LoVo (cell line): ENCODE results near the gene DNAJC17.

Experiments
- DNase-seq: peaks from one replicate; pipeline ENCODE4 v3.0.0-alpha.2; 2016; ENCODE audit warnings: low spot score

DNAJC17 gene

DNA sequence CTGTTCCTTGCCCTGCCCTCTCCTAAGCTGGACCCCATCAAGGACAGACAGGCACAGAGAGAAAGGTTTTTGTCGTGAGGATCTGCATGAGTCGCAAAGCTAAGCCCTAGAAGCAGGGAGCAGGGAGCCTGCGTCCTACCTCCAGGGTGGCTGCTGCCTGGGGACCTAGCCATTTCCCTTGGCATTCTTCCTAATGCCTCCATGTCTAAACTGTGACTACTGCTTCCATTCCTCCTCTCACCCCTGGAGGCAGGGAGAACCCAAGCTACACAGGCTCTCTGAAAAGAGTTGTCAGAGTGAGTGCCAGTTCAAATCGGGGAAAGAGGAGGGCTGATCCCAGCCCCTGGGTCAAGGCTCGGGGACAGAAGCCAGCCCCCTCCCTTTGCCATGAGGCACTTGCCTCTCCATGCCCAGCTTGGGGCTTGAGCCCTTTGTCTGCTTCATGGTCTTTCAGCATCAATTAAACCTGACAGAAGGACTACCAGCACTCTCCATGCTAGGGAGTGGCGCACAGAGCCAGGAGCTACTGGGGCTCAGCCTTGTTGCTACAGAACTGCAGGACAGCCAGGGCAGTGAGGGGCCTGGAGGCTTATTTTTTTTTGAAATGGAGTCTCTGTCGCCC, 41.0 kb downstream of the DNAJC17 start:
- DNase-seq, result no peak

DNA sequence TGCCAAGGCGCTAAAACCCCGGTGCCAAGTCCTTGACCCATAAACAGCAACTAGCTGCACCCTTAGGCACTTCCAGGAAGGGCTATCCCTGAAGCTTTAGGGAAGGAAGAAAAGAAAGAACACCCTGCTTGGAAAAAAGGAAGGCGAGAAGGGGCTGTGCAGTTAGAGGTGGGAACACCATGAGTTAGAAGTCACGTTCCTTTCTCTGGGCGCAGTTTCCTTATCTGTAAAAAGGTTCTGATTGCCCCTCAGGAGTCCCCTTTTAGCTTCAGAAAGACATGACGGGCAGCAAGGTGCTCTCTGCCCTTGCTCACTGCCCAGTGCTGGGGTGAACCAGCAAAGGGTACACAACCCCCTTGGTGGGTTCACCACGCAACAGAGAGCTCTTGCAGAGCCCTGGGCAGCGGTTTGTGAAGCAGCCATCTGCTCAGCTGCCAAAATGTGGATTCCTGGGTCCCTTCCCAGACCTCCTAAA, 42.6 kb downstream of the DNAJC17 start:
- DNase-seq, result no peak

GRCh38 chr15:40763801-40764628, 43.3 kb downstream of the DNAJC17 start, which contains the start of gene GCHFR:
GCHFR (plus strand) TSS chr15:40764068; CDS start chr15:40764181, 113 bp downstream.
- peak; percentile 89 for DNase-seq

DNA sequence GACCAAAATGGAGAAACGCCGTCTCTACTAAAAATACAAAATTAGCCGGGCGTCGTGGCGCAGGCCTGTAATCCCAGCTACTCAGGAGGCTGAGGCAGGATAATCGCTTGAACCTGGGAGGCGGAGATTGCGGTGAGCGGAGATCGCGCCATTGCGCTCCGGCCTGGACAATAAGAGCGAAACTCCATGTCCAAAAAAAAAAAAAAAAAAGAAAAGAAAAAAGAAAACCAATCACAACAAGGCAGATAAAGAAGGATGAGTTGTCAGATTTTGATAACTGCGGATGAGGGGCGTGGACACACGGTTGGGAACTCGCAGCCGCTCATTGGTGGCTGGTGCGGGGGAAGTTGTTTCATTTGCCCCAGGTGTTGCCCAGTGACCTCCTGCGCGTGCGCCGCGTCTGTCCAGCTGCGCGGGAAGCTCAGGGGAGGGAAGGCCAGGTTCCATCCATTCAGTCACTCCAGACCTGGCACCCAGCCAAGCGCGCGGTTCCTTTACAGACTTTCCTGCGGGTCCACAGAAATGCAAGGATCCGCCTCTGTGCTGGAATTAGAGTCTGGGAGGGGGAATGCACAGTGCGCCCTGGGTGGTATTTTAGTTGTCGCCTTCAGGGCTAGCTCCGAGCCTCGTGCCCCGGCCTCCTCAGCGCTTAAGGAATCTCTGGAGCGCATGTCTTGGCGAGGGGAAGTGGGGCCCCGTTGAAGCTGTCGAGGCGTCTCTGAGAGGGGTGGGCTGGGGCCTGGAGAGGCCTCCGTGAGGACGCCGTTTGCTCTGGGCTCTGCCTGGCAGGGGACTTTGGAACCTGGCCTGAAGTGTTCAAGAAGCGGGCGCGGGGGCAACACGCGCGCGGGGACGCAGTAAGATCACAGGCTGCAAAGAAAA, 44.1 kb downstream of the DNAJC17 start:
- peak; percentile 85 for DNase-seq

DNA sequence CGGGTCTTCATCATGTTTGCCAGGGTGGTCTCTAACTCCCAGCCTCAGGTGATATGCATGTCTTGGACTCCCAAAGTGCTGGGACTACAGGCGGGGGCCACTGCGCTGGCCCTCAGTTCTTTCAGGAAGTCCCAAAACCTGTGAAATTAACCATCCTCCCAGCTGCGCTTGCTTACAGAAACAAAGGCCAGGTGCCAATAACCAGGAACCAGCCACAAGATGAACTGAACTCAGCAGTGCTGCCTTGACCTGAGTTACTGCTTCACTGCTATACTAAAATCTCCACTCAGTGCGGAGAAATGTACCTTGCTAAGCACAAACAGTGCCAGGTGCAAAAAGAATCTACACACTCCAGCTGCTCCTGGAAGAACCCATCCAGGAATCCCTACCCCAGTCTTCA, 47.3 kb downstream of the DNAJC17 start:
- DNase-seq, result no peak

DNA sequence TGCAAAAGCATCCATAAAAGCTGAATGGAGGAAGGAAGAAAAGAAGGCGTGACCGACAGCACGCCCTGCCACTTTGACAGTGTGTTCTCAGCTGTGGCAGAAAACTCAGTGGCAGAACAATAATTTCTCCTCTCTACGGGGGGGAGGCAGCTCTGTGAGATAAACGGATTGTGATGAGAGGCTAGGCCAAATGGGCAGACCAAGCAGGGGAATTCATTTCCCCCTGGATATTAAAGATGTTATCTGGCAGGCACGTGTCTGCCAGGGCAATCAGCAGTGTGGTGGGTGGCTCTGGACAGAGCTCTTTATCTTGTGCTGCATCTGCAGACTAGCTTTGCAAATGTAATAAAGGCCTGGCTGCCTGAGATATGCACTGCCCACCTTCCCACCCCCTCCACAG, 50.3 kb downstream of the DNAJC17 start:
- no peak for DNase-seq

GRCh38 chr15:40755812-40756208, 51.5 kb downstream of the DNAJC17 start:
- no peak for DNase-seq

DNA sequence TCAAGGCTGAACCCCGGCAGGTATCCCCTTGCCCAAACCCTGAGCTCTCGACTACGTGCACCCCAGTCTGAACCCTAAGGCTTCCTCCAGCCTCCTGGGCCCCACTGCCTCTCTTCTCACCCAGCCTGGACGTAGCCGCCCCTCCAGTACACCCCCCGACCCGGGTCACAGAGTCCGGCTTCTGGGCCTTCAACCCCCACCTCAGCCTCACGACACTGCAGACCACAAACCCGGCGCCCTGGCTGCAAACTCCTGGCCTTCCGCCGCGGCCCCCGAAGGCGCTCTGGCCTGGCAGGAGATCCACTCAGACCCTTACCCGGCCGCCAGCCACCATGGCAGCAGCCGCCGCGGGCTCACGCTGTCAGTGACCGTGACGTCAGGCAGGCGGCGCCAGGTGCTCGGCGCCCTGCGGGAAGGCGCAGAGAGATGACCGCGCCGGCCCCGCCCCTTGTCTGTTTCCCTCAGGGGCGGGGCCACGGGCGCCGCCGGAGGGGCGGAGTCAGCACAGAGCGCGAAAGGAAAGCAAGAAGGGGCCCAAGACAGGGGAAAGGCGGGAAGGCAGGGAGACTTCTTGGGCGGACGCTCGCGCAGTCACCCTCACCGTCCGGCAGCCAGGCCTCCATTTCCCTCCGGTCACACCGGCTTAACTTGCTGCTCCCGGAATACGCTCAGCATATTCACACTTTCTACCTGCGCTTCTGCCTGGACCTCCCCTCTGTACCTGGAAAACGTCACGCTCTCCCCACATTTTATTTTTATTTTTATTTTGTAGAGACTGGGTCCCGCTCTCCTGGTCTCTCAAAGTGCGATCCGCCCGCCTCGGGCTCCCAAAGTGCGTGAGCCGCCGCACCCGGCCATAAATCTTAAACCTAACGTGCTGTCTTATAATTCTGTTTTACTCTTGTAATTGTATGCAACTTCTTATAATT, 52.1 kb downstream of the DNAJC17 start, which contains the start of gene RMDN3:
Gene RMDN3, minus strand, starts transcription at position 372 of the 929 bp plus-strand sequence. CDS start 471 bp downstream, outside the sequence.
- peak; percentile 99 for DNase-seq

- DNase-seq, result no peak
Measured at GRCh38 chr15:40754574-40754882, 52.7 kb downstream of the DNAJC17 start.

DNA sequence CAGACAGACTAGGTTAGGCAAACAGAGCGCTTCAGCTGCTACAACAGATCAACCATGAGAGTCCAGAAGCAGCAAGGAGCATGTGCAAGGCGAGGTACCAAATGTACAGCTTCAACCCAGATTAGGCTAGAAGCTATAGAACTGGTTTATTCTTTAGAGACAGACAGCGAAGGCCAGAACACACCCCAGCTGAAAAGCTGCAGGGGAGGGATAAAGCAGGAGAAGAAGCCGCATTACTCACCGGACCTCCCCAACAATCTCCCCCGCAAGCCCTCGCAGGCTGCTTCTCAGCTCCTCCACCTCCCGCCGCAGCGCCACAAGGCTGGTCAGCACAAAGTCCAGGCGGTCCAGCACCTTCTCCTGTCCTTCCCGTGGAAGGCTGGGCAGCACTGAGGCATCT, 55.5 kb downstream of the DNAJC17 start:
- no peak for DNase-seq

DNA sequence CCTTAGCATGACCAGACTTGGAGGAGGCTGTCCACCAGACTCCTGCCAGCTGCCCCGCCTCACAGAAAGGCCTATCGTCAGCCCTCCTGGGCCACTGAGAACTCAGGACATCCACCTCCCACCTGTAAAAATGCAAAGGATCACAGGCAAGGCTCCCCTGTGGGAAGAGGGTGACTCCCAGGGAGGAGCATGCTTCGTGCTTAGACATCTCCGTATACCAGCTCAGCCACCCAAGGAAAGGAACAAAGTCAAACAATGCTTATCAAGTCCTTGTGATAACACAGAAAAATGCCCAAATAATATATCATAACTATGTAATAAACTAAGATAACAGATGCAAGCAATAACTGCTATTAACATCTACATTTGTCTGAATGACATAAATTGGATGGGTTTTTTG, 56.4 kb downstream of the DNAJC17 start:
- no peak for DNase-seq

- DNase-seq, result no peak
Measured at GRCh38 chr15:40749151-40749630, 58.1 kb downstream of the DNAJC17 start.

DNA sequence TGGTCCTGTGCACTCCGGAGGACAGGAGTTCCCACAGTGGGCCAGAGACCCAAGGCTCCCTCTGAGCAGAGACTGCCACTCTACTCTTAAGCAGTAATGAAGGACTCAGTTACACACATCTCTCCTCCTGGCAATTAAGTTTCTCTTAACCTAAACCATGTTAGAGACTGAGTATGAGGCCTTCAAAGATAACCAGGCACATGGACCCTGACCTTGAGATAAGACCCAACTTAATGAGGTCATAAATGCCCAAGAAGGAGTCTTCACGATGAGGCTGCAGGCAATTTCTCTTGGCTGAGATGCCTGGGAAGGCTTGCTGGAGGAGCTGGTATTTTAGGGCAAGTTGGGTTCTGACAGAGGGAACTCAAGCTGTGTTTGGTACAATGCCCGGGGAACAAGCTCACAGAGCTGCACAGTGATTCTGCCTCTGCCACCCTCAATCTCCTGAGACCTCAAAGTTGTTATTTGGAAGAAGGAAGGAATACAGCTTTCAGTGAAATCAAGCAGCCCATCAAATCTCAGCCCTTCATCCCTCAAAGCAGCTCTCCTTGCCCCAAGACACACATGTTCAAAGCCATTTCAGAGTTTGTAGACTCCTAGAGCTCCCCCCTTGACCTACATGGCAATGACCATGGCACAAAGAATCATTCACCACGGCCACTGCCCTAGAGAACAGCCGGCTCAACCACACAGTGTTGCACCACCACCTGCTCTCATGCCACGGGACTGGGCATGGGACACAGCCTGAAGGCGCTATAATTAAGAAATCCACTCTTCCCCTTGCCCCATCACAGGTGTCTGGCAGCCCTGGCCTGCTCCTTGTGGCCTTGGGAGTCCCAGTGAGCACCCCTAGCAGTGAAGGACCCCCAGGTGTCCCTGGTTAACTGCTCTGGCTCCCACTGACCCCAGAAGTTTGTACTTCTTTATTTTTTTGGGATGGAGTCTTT, 59.3 kb downstream of the DNAJC17 start:
- no peak for DNase-seq

DNA sequence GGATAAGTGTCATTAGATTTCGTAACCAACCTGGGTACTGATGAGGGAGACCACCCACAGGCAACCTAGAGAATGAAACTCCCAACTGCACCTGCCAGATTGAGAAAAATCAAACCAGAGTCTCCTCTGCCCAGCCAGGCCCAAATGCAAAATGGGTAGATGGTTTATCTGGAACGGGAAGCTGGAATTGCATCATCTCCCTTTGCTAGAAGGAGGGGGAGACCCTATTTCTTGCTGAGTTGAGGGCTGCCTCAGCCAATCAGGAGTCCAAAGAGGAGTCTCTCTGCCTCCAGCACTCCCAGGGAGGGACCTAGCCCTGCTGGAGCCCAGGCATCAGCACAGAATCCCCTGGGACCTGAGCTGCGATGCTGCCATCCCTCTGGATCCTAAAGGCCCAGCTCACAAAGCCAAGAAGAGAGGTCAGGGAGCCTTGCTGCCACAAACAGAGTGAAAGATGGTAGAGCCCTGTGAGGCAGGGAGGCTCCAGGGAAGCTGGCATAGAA, 60.3 kb downstream of the DNAJC17 start:
- DNase-seq, result no peak

GRCh38 chr15:40744815-40745152, 62.5 kb downstream of the DNAJC17 start:
- DNase-seq, result no peak

DNA sequence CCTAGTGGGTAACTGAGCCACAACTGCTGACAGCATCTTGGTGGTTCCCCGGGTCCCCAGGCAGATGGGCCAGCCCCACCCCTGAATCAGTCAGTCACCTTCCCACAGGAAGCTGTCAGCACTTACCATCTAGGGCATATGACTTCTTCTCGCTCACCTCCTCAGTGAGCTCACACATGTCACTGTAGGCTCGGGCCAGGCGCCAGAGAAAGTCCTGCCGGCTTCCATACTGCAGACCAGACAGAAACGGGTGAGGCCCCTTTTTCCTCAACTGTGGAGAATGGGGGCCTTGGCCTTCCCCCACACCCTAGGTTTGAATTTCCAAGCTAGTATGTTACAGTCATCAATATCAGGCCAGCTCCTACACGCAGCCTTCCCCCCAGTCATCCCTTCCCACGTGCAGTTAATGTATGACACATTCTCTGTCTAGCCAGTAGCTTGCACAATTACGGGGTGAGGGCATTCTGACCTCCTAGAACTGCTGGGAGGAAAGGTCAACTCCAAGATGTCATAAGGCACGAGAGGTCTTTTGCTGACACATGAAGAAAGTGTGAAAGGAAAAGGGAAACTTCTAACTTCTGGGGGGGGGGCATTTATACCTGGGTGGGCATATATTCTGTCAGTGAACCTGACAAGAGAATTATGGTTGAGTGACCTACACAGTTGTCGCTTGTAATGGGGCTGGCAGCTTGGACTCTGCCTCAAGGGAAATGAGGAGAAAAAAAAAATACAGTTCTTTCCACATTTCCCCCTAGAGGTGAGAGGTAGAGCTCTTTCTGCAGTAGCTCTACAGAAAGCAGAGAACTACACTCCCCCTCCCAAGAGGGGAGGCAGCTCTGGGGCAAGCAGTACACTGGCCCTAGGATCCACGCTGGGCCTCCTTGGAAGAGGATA, 63.1 kb downstream of the DNAJC17 start:
- no peak for DNase-seq

DNA sequence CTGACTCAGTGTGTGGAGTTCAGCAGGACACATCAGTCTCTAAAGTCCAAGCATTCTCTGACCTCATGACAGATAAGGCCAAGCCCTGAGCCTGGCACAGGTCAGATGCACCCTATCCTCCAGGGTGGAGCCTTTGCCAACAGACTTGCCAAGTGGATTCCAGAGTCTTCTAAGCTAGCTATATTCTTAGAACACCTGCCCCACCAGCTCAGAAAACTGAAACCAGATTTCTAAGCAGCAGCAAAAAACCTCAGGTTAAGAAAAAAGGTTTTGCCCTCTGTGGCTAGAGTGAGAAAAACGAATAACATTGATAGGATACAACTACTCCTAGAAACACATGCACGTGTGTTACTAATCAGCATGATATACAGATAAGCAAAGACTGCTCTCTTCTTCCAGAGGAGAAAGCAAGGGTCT, 63.8 kb downstream of the DNAJC17 start:
- DNase-seq, result no peak

GRCh38 chr15:40739854-40740253, 67.4 kb downstream of the DNAJC17 start:
- DNase-seq, result no peak

- no peak for DNase-seq
Measured at GRCh38 chr15:40739047-40739446, 68.2 kb downstream of the DNAJC17 start.
